Measurements from ENCODE around the gene ITPRID2.
"Not testable (repeated sequence)": the region's sequence is repeated elsewhere in the genome, so short reads cannot be mapped to it uniquely, and the experiment has no call there.

ITPRID2 gene

GRCh38 chr2:181957668-181958067 lies 66.1 kb downstream of the ITPRID2 start:
- no peak for DNase-seq (ENCODE audit: extremely low read depth in 1 of 2, low read depth in 1 of 2)

GRCh38 chr2:181958726-181959125 lies 67.2 kb downstream of the ITPRID2 start:
- no peak for DNase-seq (ENCODE audit: extremely low read depth in 1 of 2, low read depth in 1 of 2)

- DNase-seq (ENCODE audit: extremely low read depth in 1 of 2, low read depth in 1 of 2): no peak
Measured at GRCh38 chr2:181959508-181959907, 68.0 kb downstream of the ITPRID2 start.

- DNase-seq (ENCODE audit: extremely low read depth in 1 of 2, low read depth in 1 of 2): not testable (repeated sequence)
Measured at GRCh38 chr2:181961167-181961566, 69.6 kb downstream of the ITPRID2 start.

DNA sequence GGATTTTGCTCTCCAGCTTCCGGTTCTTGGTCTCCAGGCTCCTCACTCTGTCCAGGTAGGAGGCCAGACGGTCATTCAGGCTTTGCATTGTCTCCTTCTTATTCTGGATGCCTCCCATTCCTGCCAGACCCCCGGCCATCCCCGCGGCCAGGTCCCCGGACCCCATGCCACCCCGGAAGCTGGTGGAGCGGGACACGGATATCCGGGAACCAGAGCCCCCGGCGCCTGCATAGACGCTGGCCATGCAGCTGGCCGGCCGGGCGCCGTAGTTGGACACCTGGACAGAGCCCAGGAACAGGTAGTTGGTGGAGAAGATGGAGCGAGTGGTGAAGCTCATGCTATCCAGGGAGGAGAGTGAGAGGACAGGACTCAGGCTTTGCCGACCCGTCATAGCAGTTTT lies 70.6 kb downstream of the ITPRID2 start:
- no peak for DNase-seq (ENCODE audit: extremely low read depth in 1 of 2, low read depth in 1 of 2)

GRCh38 chr2:181970160-181970794 lies 78.7 kb downstream of the ITPRID2 start:
- DNase-seq (ENCODE audit: extremely low read depth in 1 of 2, low read depth in 1 of 2): no peak

DNA sequence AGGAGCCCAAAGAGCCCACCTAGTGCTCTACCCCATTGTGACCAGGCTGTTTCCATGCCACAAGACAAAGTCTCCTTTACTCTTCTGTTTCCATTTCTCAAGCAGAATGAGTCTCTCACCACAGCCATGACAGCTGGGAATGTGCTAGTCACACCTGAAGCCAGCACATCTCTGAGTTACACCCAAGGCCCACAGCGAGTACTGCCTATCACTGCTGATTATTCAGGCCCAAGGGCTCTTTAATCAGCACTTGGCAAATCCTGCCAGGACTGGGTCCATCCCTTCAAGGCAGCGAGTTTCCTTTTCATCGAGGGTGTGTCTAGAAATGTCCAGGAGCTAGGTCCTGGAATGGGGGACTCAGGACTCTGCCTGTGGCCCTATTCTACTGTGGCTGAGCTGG lies 79.5 kb downstream of the ITPRID2 start:
- DNase-seq (ENCODE audit: extremely low read depth in 1 of 2, low read depth in 1 of 2): no peak

DNA sequence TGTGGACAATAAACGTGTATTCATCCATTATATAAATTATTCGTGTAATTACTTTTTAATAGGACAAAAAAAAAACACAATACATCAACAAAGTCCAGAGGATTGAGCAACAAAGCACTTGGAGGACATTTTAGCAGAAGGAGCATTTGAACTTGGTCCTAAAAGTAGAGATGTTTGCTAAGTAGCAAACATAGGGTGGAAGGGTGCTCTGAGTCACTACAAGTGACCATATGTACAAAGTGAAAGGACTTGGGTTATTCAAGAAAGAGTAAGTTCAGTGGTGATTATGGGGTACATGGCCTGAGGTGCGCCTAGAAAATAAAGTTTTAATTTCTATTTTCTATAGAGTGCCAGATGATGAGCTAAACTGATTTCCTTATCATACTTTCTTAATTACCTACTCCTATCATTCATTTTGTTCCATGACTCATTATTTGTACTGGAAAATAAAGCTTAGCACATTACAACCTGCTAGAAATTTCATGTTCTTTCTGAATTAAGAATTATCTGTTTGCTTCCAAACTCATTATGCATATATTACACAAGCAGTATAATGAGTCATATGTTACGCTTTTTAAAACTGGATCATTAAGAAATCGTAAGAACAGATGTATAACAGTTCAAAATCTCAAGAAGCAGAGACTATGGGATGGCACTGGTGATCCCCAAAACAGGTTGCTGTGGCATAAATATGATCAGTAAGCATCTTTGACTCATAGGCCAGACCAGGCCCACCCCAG lies 81.1 kb downstream of the ITPRID2 start:
- DNase-seq (ENCODE audit: extremely low read depth in 1 of 2, low read depth in 1 of 2): no peak

DNA sequence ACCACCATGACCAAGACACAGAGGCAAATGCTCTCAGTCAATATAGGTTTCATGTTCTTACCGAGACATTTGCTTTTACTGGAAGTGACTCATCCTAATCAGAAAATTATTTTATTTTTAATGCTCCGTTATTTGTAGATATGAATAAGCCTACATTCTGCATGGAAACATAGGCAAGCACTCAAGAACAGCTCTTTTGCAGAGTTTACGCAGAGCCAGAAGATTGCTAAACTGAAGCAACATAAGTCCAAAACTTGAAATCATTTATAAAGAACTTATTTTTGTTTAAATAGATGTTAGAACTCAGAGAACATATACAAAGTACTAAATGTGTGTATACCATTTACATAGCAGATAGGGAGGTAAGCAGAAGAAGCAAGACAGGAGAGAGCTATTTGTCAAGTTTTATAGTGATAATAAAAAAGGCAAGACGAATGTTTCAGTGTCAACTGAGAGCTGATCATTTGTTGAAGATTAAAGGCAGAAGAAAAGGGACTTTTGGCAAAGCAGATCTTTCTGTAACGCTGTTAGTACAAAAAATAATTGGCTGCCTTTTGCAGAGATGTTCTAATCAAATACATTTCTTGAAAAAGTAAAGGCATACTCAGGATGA lies 81.7 kb downstream of the ITPRID2 start:
- DNase-seq (ENCODE audit: extremely low read depth in 1 of 2, low read depth in 1 of 2): no peak

DNA sequence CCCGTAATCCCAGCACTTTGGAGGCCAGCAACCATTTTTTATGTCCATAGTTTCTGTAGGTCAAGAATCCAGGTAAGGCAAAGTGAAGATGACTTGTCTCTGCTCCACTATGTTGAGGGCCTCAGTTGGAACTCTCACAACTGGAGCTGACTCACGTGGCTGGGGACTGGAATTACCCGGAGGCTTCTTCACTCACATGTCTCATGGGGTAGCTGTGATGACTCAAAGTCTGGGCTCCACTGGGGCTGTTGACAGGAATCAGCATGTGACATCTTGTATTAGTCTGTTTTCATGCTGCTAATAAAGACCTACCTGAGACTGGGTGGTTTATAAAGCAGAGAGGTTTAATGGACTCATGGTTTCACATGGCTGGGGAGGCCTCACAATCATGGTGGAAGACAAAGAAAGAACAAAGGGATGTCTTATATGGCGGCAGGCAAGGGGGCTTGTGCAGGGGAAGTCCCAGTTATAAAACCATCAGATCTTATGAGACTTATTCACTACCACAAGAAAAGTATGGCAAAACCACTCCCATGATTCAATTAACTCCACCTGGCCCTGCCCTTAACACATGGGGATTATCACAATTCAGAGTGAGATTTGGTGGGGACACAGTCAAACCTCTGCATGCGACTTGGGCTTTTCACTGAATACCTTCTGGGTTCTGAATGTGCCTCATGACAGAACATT lies 86.3 kb downstream of the ITPRID2 start:
- DNase-seq (ENCODE audit: extremely low read depth in 1 of 2, low read depth in 1 of 2): peak in 1 of 2 donors; percentile 24

DNA sequence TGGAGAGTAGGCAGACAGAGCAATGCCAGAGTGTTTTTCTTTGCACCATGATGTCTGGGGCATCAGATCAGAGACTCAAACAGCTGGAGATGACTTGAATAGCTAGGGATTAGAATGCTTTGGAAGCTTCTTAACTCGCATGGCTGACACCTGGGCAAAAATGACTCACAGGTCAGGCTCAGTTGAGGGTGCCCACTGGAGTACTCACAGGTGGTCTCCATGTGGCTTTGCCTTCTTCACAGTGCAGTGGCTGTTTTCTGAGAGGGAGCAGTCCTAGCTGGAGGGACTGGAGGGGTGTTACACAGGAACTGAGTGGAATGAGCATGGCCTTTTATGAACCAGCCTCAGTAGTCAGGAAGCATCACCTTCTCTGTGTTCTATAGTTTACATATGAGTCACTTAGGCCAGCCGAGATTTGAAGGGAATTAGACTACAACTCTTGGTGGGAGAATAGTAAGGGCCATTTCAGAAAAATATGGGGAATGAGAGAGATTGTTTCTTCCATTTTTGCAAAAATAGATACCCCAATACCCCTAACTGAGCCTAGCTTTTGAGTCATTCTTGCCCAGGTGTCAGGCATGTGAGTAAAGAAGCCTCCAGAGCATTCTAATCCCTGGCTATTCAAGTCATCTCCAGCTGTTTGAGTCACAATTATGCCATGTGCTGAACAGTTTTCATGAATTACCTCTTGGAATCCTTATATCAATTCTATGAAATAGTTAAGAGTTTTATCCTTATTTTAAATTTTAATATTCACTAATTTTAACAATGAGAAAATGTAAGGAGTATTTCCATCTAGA lies 87.0 kb downstream of the ITPRID2 start:
- DNase-seq (ENCODE audit: extremely low read depth in 1 of 2, low read depth in 1 of 2): no peak
